Measurements from ENCODE around the gene P2RY12.
A peak's percentile ranks its signal among the peaks of the same experiment; 100 is the strongest.

Gene P2RY12

GRCh38 chr3:151384741-151385174 is at the start of gene P2RY12:
Gene P2RY12 (minus strand): TSS chr3:151384753. CDS start chr3:151338845, 45,908 bp downstream.
- Mint-ChIP-seq H3K27ac (peak within 1 kb of the TSS; percentile 59), H3K9me3 (no peaks in the 10 kb centered on the region), H3K27me3 (no peaks in the 10 kb centered on the region), H3K4me3 (peak within 1 kb of the TSS; percentile 59), H3K4me1 (peaks cover 65% of the 10 kb centered on the region), H3K36me3 (no peaks in the 10 kb centered on the region)
- ATAC-seq, result peak; percentile 68

- ATAC-seq, result no peak
- H3K27ac Mint-ChIP-seq, result no peak overlapping the region
- peaks cover 7% of the 10 kb centered on the region for H3K4me1 Mint-ChIP-seq
- H3K9me3 Mint-ChIP-seq, result no peaks in the 10 kb centered on the region
- no peak overlapping the region for H3K4me3 Mint-ChIP-seq
- H3K36me3 Mint-ChIP-seq, result no peaks in the 10 kb centered on the region
- no peaks in the 10 kb centered on the region for H3K27me3 Mint-ChIP-seq
These were observed 48.2 kb upstream of the P2RY12 start for GRCh38 chr3:151432616-151433372.

- no peak overlapping the region for H3K4me3 Mint-ChIP-seq
- peaks cover 7% of the 10 kb centered on the region for H3K4me1 Mint-ChIP-seq
- no peak overlapping the region for H3K27ac Mint-ChIP-seq
- H3K9me3 Mint-ChIP-seq, result no peaks in the 10 kb centered on the region
- no peaks in the 10 kb centered on the region for H3K36me3 Mint-ChIP-seq
- no peaks in the 10 kb centered on the region for H3K27me3 Mint-ChIP-seq
- ATAC-seq, result no peak
These were observed 47.4 kb upstream of the P2RY12 start for GRCh38 chr3:151431940-151432339.

- no peaks in the 10 kb centered on the region for H3K9me3 Mint-ChIP-seq
- H3K27me3 Mint-ChIP-seq, result no peaks in the 10 kb centered on the region
- no peaks in the 10 kb centered on the region for H3K36me3 Mint-ChIP-seq
- H3K4me1 Mint-ChIP-seq, result peaks cover 13% of the 10 kb centered on the region
- ATAC-seq, result peak; percentile 29
- no peak overlapping the region for H3K4me3 Mint-ChIP-seq
- no peak overlapping the region for H3K27ac Mint-ChIP-seq
These were observed 46.4 kb upstream of the P2RY12 start for GRCh38 chr3:151430821-151431484.

GRCh38 chr3:151428386-151428785 is 43.8 kb upstream of the P2RY12 start:
- Mint-ChIP-seq H3K4me1 (peaks cover 18% of the 10 kb centered on the region), H3K36me3 (no peaks in the 10 kb centered on the region), H3K27me3 (no peaks in the 10 kb centered on the region), H3K27ac (no peak overlapping the region), H3K4me3 (no peak overlapping the region), H3K9me3 (no peaks in the 10 kb centered on the region)
- no peak for ATAC-seq

- peak overlapping the region; percentile 7 for H3K27ac Mint-ChIP-seq
- no peaks in the 10 kb centered on the region for H3K27me3 Mint-ChIP-seq
- H3K4me3 Mint-ChIP-seq, result no peak overlapping the region
- H3K9me3 Mint-ChIP-seq, result no peaks in the 10 kb centered on the region
- H3K36me3 Mint-ChIP-seq, result no peaks in the 10 kb centered on the region
- peaks cover 25% of the 10 kb centered on the region for H3K4me1 Mint-ChIP-seq
- peak; percentile 70 for ATAC-seq
These were observed 41.7 kb upstream of the P2RY12 start for GRCh38 chr3:151426341-151426657.

GRCh38 chr3:151425627-151426340 is 41.2 kb upstream of the P2RY12 start:
- ATAC-seq, result no peak
- Mint-ChIP-seq H3K4me3 (no peak overlapping the region), H3K36me3 (no peaks in the 10 kb centered on the region), H3K9me3 (no peaks in the 10 kb centered on the region), H3K4me1 (peaks cover 22% of the 10 kb centered on the region), H3K27ac (peak overlapping the region; percentile 7), H3K27me3 (no peaks in the 10 kb centered on the region)

- ATAC-seq, result no peak
- no peaks in the 10 kb centered on the region for H3K9me3 Mint-ChIP-seq
- H3K27ac Mint-ChIP-seq, result no peak overlapping the region
- no peak overlapping the region for H3K4me3 Mint-ChIP-seq
- no peaks in the 10 kb centered on the region for H3K27me3 Mint-ChIP-seq
- no peaks in the 10 kb centered on the region for H3K36me3 Mint-ChIP-seq
- H3K4me1 Mint-ChIP-seq, result peaks cover 18% of the 10 kb centered on the region
These were observed 38.5 kb upstream of the P2RY12 start for GRCh38 chr3:151423091-151423490.

- Mint-ChIP-seq H3K4me1 (peaks cover 18% of the 10 kb centered on the region), H3K9me3 (no peaks in the 10 kb centered on the region), H3K36me3 (no peaks in the 10 kb centered on the region), H3K27me3 (no peaks in the 10 kb centered on the region), H3K4me3 (no peak overlapping the region), H3K27ac (no peak overlapping the region)
- peak; percentile 66 for ATAC-seq
These were observed 37.4 kb upstream of the P2RY12 start for GRCh38 chr3:151421938-151422337.

- no peak for ATAC-seq
- Mint-ChIP-seq H3K4me1 (peaks cover 6% of the 10 kb centered on the region), H3K9me3 (no peaks in the 10 kb centered on the region), H3K4me3 (no peak overlapping the region), H3K27ac (no peak overlapping the region), H3K36me3 (no peaks in the 10 kb centered on the region), H3K27me3 (no peaks in the 10 kb centered on the region)
These were observed 35.3 kb upstream of the P2RY12 start for GRCh38 chr3:151419806-151420205.

GRCh38 chr3:151415289-151415688 is 30.7 kb upstream of the P2RY12 start:
- Mint-ChIP-seq H3K4me1 (no peaks in the 10 kb centered on the region), H3K27me3 (no peaks in the 10 kb centered on the region), H3K36me3 (no peaks in the 10 kb centered on the region), H3K27ac (no peak overlapping the region), H3K4me3 (no peak overlapping the region), H3K9me3 (no peaks in the 10 kb centered on the region)
- ATAC-seq, result no peak

- no peak overlapping the region for H3K4me3 Mint-ChIP-seq
- H3K36me3 Mint-ChIP-seq, result no peaks in the 10 kb centered on the region
- H3K9me3 Mint-ChIP-seq, result no peaks in the 10 kb centered on the region
- H3K27ac Mint-ChIP-seq, result no peak overlapping the region
- ATAC-seq, result no peak
- no peaks in the 10 kb centered on the region for H3K4me1 Mint-ChIP-seq
- no peaks in the 10 kb centered on the region for H3K27me3 Mint-ChIP-seq
These were observed 28.4 kb upstream of the P2RY12 start for GRCh38 chr3:151412989-151413388.

- Mint-ChIP-seq H3K4me1 (no peaks in the 10 kb centered on the region), H3K36me3 (no peaks in the 10 kb centered on the region), H3K4me3 (no peak overlapping the region), H3K9me3 (no peaks in the 10 kb centered on the region), H3K27me3 (no peaks in the 10 kb centered on the region), H3K27ac (no peak overlapping the region)
- no peak for ATAC-seq
These were observed 26.5 kb upstream of the P2RY12 start for GRCh38 chr3:151410891-151411559.

GRCh38 chr3:151407928-151408327 is 23.4 kb upstream of the P2RY12 start:
- H3K9me3 Mint-ChIP-seq, result no peaks in the 10 kb centered on the region
- H3K27me3 Mint-ChIP-seq, result no peaks in the 10 kb centered on the region

GRCh38 chr3:151404316-151404715 is 19.8 kb upstream of the P2RY12 start:
- no peaks in the 10 kb centered on the region for H3K9me3 Mint-ChIP-seq
- H3K27ac Mint-ChIP-seq, result no peak overlapping the region
- no peak overlapping the region for H3K4me3 Mint-ChIP-seq
- H3K36me3 Mint-ChIP-seq, result no peaks in the 10 kb centered on the region
- H3K4me1 Mint-ChIP-seq, result no peaks in the 10 kb centered on the region
- H3K27me3 Mint-ChIP-seq, result no peaks in the 10 kb centered on the region
- ATAC-seq, result no peak

More at GRCh38 chr3:151407928-151408327, 23.4 kb upstream of the P2RY12 start:
- Mint-ChIP-seq H3K27ac (no peak overlapping the region), H3K36me3 (no peaks in the 10 kb centered on the region), H3K4me3 (no peak overlapping the region), H3K4me1 (no peaks in the 10 kb centered on the region)
- ATAC-seq, result no peak
